Daoy (cell line): ENCODE results near the gene MAFG. TPM values are rescaled to one million over a fixed set of nuclear protein-coding genes. Genes with fewer than 3 reads are reported as not detected.

ENCODE experiments used
- DNase-seq: peaks from one replicate; pipeline ENCODE4 v3.0.0-alpha.2; 2015; ENCODE audit warnings: low read depth
- total RNA-seq: library from RNA; depleted of rRNA; stranded (reverse); fragments of >200 nt; shearing (Covaris generic); gene quantifications from 2 replicates; pipeline ENCODE4 v1.2.3, GENCODE V29; 2014; rRNA removed

MAFG gene
- total RNA-seq = 17.2 and 20.9 TPM in 2 replicates

- peak; percentile 98 for DNase-seq
These were observed at the start of gene MAFG for GRCh38 chr17:81927653-81928543. Gene MAFG (minus strand): TSS chr17:81927735. CDS start chr17:81923185, 4,550 bp downstream.

GRCh38 chr17:81976332-81977210, 49.0 kb upstream of the MAFG start:
- DNase-seq = peak; percentile 49

GRCh38 chr17:81973432-81973831, 45.9 kb upstream of the MAFG start:
- no peak for DNase-seq

DNA sequence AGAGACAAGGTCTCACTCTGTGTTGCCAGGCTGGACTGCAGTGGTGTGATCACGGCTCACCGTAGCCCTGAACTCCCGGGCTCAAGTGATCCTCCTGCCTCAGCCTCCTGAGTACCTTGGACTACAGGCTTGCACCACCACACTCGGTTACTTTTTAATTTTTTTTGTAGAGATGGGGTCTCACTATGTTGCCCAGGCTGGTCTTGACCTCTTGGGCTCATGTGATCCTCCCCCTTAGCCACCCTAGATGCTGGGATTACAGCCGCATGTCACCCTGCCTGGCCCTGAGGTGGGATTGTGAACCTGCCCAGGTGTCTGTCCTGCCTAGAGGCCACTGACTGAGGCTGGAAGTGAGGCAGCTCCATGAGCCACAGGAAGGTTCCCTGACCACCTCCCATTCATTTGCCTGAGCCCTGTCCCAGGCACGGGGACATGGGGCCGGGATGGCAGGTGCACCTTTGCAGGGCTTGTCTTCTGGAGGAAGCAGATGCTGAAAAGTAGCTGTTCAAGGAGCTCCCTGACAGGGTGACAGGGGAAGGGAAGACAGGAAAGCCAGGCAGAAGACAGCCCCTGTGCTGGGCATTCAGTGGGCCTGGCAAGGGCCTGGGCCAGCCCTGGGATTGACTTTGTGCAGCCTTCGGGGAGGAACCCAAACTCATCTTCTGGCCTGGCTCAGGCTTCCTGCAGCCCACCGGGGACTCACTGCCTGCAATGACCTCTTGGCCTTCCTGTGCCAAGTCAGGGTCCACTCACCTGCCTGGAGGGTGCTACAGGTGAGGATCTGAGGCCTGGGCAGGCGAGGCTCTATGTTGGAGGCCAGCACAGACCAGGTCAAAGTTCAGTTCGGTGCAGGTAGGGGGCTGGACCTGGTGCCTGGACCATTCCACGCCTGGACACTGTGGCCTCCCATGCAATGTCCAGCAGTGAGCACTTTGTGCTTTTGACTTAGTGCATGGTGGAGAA, 41.6 kb upstream of the MAFG start:
- DNase-seq = no peak

GRCh38 chr17:81968396-81968745, 40.8 kb upstream of the MAFG start:
- no peak for DNase-seq

- peak; percentile 73 for DNase-seq
These were observed 40.2 kb upstream of the MAFG start for GRCh38 chr17:81967533-81968395.

- DNase-seq = no peak
These were observed 39.7 kb upstream of the MAFG start for GRCh38 chr17:81967244-81967532.

- no peak for DNase-seq
These were observed 39.1 kb upstream of the MAFG start for GRCh38 chr17:81966343-81967243.

DNA sequence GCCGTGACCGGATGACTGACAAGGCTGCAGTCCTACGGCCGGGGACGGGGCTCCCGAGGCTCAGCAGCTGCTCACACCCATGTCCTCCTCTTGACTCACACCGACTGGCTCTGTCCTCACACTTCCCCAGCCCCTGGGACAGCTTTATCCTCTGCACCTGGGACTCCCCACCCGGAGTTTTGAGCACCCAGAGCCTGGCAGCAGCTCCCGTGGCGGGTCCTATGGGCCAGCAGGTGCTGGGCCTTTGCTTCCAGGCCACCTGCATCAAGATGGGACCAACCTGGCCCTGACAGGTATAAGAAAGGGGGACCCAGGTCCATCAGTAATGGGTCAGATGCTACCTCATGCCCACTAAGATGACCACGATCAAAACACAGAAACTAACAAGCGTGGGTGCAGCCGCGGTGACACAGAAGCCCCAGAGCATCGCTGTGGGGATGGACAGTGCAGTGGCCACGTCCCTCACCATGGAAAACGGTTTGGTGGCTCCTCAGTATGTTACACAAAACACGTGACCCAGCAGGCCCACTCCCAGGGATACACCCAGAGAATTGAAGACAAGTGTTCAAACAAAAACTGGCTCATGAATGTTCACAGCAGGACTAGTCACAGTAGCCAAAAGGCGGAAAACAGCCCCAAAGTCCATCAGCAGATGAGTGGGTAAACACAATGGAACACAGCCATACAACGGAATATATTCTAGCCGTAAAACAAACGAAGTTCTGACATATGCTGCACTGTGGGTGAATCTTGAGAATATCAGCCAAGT, 36.7 kb upstream of the MAFG start:
- no peak for DNase-seq

DNA sequence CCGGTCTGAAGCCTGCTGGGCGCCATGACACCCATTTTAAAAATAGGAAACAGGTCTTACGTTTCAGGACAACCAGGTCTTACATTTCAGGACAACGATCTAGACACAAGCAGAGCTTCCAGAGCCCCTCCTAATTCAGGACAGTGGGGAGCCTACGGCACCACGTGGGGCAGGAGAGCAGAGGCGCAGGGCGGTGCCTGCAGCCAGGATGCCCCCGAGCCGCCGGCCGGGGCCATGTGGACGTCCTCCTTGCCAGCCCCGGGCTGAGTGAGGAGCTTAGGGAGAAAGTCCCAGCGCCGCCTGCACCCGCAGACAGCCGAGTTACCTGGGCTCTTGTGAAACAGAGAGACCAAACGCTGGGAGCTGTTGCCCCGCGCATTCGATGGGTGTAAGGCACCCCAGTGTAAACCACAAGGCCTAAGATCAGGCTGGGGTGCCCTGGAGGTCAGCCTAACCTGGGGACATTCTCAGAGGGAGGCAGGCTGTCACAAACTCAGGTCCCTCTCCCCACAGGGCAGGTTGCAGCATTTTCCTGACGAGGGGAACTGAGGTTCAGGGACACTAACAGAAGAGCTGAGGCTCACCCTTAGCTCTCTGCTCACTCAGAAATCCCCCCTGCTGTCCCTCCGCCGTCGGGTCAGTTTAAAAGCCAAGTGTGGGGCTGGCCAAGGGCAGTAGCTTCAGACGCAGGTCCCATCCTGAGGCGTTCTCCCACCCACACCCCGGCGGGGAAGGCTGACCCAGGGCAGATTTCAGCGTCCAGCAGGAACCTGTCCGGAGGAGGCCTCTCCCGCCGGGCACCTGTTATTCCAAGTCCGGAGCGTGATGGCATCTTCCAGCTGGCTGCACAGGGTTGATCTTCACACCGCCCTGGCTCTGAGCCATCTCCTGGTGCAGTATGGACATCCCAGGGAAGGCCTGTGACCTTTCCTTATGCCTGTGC, 35.2 kb upstream of the MAFG start:
- no peak for DNase-seq

DNA sequence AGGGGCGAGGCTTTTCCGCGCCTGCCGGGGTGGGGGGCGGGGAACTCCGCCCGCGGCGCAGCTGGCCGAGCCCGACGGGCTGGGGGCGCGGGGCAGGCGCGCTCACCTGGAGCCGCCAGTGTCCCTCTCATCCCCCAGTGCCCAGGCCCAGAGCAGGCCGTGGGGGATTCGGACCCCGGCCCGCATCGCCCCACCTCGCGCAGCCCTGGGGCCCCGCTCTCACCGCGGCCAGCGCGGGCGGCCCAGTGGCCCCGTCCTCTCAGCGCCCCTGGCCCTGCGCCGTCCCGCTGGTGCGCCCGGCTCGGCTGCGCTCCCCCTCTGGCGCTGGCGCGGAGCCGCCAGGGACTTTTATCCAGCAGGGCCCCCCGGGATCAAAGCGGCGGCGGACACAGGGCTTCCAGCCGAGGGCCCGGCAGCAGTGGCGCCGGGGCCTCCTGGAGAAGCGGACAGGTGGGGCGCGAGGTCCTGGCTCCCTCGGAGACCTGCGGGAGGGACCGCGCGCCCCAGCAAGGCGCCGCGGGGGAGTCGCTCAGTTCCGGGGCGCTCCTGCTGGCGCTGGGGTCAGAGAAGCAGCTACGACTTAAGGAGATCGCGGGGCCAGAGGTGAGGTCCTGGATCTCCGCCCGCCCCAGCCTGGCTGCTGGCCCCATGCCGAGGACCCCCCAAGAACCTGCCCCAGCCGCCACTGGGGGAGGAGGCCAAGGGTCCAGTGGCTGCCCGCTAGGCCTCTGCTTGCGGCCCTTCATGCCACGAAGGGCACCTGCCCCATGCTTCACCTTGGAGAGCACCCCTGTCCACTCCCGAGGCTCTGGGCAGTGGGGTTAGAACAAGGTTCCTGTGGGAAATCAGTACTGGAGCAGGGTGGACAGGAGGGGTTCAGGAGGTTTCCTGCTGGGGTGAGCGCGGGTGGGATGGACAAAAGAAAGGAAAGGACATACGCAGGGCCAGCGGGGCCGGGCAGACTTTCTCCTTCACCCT, 34.3 kb upstream of the MAFG start:
- DNase-seq = no peak

GRCh38 chr17:81961087-81961511, 33.6 kb upstream of the MAFG start, which contains the start of gene NOTUM:
Gene NOTUM (minus strand): TSS chr17:81961187. CDS start chr17:81960909, 278 bp downstream.
- DNase-seq = peak; percentile 54

- DNase-seq = peak; percentile 32
These were observed 32.8 kb upstream of the MAFG start for GRCh38 chr17:81960130-81960958.

- DNase-seq = peak; percentile 76
These were observed 32.0 kb upstream of the MAFG start for GRCh38 chr17:81959362-81960129.
